Head of caudate nucleus (tissue), 42 donors: ENCODE measurements around the gene FCRL3.

ENCODE experiments used
- DNase-seq, 42 donors: peaks; one replicate each; pipeline versions ENCODE4 v3.0.0 to v3.0.0-alpha.2; 2020 to 2021; ENCODE audit warnings: mixed read lengths in 7 of 42
- intact Hi-C: fragments of 100-400 bp; cut with DNase I; formaldehyde crosslinking; loops from one replicate; pipeline ENCODE4 v1.15.0; 2022

FCRL3 gene

DNA sequence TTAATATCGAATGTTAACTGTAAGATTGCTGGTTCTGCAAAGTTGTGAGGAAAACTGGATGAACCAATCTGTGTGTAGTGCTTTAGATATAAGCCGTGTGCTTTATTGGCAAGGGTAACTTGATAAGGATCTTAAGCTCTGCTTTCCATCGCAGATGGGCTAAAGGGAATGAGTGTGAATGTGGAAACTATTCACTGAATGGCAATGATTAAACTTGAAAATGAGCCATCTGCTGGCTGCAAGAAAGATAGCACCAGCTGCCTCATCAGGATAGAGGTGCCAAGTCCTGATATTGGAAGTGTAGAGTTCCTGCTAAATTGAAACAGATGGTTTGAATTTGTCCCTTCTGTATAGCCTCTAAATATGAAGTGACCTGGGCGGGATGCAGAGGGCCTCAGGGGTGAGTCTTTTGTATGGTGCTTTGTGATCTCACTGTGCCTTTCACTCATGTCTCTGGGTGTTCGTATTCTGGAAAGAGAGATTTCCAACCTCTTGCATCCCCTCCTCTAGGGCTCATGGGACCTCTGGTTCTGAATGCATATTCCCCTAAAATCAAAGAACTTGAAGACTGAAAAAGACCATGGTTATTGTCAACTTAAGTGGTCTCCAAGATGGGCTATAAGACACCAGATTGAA is 9.2 kb downstream of the FCRL3 start:
- intact Hi-C loops, result no loop called here
- peak in 15 of 42 donors; percentile 10 to 63 (median 28) for DNase-seq

DNA sequence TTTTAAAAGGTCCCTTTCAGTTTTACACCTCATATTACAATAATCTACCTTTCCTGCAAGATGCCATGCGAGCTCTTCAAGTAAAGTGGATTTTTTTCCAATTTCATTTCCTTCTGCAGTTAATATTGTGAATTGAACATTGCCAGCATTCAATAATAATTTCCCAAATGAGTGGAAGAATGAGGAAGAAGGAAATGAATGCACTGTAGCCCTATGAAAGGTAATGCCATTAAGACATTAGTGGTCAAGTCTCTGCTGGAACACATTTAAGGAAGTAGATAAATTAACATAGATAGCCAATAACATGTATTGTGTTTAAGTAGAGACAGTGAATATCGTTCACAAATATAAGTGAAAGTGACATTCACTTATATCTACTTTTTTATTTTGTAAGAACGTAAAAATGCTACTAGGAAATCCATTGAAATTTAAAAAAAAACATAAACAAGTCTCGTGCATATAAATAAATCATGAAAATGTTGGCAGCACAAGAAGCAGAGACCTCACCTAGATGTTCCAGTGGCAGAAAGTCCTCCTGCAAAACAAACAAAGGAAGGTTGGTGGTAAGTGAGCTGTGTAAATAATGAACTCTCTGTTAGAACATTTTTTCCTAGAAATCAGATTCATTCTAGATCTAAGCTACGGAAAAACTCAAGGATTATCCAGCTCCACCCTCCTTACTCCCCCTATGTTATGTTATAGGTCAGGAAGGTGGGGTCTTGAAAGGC is 17.7 kb downstream of the FCRL3 start:
- intact Hi-C loops, result no loop called here
- DNase-seq, result no peak

- intact Hi-C loops, result no loop called here
- no peak for DNase-seq
Measured at GRCh38 chr1:157678721-157679120, 21.8 kb downstream of the FCRL3 start.

DNA sequence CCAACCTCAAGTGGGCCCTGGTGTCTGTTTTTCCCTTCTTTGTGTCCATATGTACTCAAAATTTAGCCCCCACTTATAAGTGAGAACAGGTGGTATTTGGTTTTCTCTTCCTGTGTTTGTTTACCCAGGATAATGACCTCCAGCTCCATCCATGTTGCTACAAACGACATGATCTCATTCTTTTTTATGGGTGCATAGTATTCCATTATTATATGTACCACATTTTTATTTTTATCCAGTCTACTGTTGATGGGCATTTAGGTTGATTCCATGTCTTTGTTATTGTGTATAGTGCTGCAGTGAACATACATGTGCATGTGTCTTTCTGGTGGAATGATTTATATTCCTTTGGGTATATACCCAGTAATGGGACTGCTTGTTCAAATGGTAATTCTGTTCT is 27.6 kb downstream of the FCRL3 start:
- no peak for DNase-seq

DNA sequence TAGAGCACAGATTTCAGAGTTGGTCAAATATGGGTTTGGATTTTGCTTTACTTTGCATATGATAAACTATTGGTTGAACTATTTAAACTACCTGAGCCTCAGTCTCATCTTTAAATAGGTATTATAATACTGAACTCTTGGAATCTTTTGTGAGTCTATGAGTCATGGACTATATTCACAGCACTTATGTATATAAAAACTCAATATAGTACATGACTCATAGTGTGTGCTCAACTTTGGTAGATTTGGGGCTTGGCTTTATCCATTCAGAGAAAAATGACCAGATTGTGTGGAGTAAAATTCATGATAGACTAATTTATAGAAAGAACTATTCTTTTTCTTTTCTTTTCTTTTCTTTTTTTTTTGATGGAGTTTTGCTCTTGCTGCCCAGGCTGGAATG is 28.7 kb downstream of the FCRL3 start:
- intact Hi-C loops, result no loop called here
- DNase-seq, result no peak

More for the DNA sequence above, 27.6 kb downstream of the FCRL3 start:
- intact Hi-C loops, result no loop called here

DNA sequence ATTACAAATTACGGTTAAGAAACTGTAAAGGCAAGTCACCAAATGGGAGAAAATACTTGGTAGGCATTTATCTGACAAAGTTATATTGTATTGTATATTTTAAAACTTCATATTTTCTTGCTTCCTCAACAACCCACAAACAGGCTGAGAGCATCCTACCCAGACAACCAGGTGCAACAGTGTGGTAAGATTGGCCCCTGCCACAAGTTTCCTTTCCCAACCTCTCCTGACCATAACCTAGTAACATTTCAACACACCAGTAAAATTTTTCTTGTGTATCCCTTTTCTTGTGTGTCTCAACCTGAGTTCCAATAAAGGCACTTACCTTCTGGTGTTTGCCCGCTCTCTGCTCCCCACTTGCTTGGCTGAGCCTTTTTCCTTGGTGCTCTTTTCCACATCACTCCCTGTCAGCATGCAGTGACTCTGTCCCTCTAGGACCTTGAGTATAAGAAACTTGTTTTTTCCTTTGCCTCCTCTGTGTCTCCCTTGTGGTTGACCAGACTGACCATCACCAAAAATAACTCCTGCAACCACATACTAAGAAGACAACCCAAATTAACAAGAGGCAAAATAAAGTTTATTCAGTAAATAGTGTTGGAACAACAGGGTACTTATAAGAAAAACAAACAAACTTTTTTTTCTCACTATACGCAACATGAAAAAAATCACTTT is 40.9 kb downstream of the FCRL3 start:
- DNase-seq, result no peak
- intact Hi-C loops, result no loop called here

DNA sequence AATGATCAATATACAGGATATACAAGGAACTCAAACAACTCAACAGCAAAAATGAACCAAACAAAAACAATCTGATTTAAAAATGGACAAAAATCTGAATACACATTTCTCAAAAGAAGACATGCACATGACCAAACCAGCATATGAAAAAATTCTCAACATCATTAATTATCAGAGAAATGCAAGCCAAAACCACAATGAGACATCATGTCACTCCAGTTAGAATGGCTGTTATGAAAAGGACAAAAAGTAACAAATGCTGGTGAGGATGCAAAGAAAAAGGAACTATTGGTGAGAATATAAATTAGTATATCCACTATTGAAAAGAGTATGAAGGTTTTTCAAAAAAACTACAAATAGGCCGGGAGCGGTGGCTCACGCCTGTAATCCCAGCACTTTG is 42.0 kb downstream of the FCRL3 start:
- intact Hi-C loops, result no loop called here
- no peak for DNase-seq

GRCh38 chr1:157653494-157653873 is 47.1 kb downstream of the FCRL3 start:
- DNase-seq, result no peak
- intact Hi-C loops, result no loop called here

DNA sequence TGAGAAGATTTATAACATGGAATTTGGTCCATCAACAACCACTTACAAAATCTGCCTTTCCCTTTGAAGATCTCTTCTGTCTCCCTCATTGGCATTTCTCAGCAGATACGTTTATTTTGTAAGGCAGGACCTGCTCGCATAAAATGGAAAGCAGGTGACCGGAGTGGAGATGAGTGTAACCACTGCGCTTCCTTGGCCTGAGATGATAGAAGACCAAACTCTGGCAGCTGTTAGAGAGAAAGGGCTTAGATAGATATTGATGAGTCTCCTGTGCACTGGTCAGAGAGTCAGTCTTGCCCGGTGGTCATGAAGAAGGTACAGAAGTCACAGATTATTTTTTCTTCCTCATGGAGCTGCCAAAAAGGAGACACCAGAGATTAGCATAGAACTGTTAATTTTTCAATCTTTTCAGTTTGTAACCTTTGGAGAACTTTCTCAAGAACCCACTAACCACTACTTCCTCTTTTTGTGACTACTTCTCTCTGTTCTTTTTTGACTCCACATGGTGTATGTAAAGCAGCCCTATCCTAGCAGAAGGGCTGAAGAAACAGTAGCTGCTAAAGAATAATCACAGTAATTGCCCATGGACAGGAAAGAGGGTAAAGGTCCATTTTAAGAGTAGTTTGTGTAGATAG is 47.6 kb downstream of the FCRL3 start:
- intact Hi-C loops, result no loop called here
- no peak for DNase-seq

DNA sequence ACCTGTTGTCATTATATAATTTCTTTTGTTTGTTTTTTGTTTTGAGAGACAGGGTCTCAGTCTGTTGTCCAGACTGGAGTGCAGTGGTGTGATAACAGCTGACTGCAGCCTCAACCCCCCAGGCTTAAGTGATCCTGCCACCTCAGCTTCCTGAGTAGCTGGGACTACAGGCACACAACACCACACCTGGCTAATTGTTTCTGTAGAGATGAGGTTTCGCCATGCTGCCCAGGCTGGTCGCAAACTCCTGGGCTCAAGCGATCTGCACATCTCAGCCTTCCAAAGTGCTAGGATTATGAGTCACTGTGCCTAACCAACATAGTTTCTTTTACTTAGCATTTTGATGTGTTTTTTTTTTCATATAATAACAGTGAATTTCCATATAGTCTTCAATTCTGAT is 52.3 kb downstream of the FCRL3 start:
- no peak for DNase-seq
- intact Hi-C loops, result no loop called here

GRCh38 chr1:157646144-157646543 is 54.4 kb downstream of the FCRL3 start:
- intact Hi-C loops, result no loop called here
- DNase-seq, result no peak

- no peak for DNase-seq
- intact Hi-C loops, result no loop called here
Measured at GRCh38 chr1:157641177-157641576, 59.4 kb downstream of the FCRL3 start.

- intact Hi-C loops, result no loop called here
- DNase-seq, result no peak
Measured at GRCh38 chr1:157639800-157640199, 60.8 kb downstream of the FCRL3 start.

DNA sequence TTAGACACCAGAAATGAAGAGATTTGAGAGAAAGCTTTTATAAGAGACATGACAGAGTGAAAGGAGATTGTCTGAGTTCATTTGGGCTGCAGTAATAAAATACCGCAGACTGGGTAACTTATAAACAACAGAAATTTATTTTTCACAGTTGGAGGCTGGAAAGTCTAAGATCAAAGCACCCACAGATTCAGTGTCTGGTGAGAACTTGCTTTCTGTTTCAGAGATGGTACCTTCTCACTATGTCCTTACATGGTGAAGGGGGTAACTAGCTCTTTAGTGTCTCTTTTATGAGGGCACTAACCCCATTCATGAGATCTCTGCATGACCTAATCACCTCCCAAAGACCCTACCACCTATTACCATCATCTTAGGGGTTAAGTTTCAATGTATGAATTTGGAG is 71.8 kb downstream of the FCRL3 start:
- intact Hi-C loops, result no loop called here
- DNase-seq, result no peak
